Measurements from ENCODE around the gene CRMP1. TPM values are rescaled to one million over a fixed set of nuclear protein-coding genes. Genes with fewer than 3 reads are reported as not detected.

The CRMP1 gene
- total and polyA plus RNA-seq, 2 of the 8 experiments (the other 6 are each of a cell fraction or from before 2014, with no cell fraction given): 120 to 131 TPM

GRCh38 chr4:5787311-5787710 lies 105.6 kb downstream of the CRMP1 start:
- no peak overlapping the region for H2AFZ ChIP-seq (ENCODE audit: low read length)
- no peak overlapping the region for H3K4me2 ChIP-seq (ENCODE audit: insufficient read depth in 1 of 2, low read depth in 2 of 2, low read length in 2 of 2)
- no peaks in the 10 kb centered on the region for H3K79me2 ChIP-seq (ENCODE audit: control insufficient read depth in 1 of 2, insufficient read depth in 2 of 2, low read length in 2 of 2)
- H3K14ac ChIP-seq (ENCODE audit: insufficient read length): no peak overlapping the region
- H3K9me3 ChIP-seq (ENCODE audit: insufficient read depth in 2 of 2, low read depth in 1 of 2, low read length in 1 of 2): no peaks in the 10 kb centered on the region
- H2BK20ac ChIP-seq (ENCODE audit: low read length): no peak overlapping the region
- no peak overlapping the region for H4K8ac ChIP-seq (ENCODE audit: extremely low read depth, insufficient read depth, low read length)
- FAIRE-seq (no peak), DNase-seq (ENCODE audit: low read depth in 1 of 2, low spot score in 2 of 2) (peak in 1 of 2 experiments; percentile 22)
- peaks cover 0 to 2% (median 1%) of the 10 kb centered on the region in 4 experiments; a peak in 1 of 7 replicates for H3K4me1 ChIP-seq (replicated peaks in 1 of 4; ENCODE audit: control insufficient read depth in 3 of 4, insufficient read depth in 4 of 4, low read length in 3 of 4)
- H4K5ac ChIP-seq (ENCODE audit: insufficient read length, low read depth, low read length): no peak overlapping the region
- no peak overlapping the region for H3K9ac ChIP-seq (replicated peaks in 1 of 4; ENCODE audit: extremely low read depth in 1 of 4, low read depth in 3 of 4, low read length in 3 of 4)
- no peak overlapping the region for H3K18ac ChIP-seq (ENCODE audit: extremely low read depth, low read length)
- 90% methylated on average over 8 of the region's 8 CpGs; no CpG with 5 or more reads in 1 of the 2 experiments for WGBS, 2 experiments (ENCODE audit: extremely low coverage in 1 of 2, insufficient coverage in 1 of 2, insufficient read length in 1 of 2, insufficient replicate concordance in 2 of 2, low coverage in 1 of 2, low lambda C conversion rate in 2 of 2, missing lambda C conversion rate in 1 of 2)
- H4K91ac ChIP-seq (replicated peaks; ENCODE audit: insufficient read length, low read length): no peak overlapping the region
- POLR2A ChIA-PET (ENCODE audit: partially characterized antibody): no interaction called here
- no peak overlapping the region for H3K27ac ChIP-seq (ENCODE audit: low read depth, low read length)
- no peaks in the 10 kb centered on the region for H3K27me3 ChIP-seq (replicated peaks in 1 of 4; ENCODE audit: control insufficient read depth in 3 of 4, extremely low read depth in 1 of 4, insufficient read depth in 3 of 4, low read length in 3 of 4)
- H2BK15ac ChIP-seq (ENCODE audit: low read length): no peak overlapping the region
- no peak overlapping the region for H3K56ac ChIP-seq (replicated peaks; ENCODE audit: insufficient read length, low read depth, low read length)
- H3K4ac ChIP-seq (replicated peaks; ENCODE audit: insufficient read length, low read depth, low read length): no peak overlapping the region
- no peak overlapping the region for H3K23ac ChIP-seq (ENCODE audit: insufficient read length)
- peaks cover 0 to 4% (median 4%) of the 10 kb centered on the region in 4 experiments; a peak in 5 of 8 replicates for H3K36me3 ChIP-seq (ENCODE audit: control insufficient read depth in 2 of 4, insufficient read depth in 4 of 4, low read length in 3 of 4)
- peaks cover 0 to 5% of the 10 kb centered on the region in 2 experiments for H4K20me1 ChIP-seq (replicated peaks in 1 of 2; ENCODE audit: control insufficient read depth in 1 of 2, insufficient read depth in 2 of 2, low read length in 2 of 2)
- peaks cover 3% of the 10 kb centered on the region for H3K23me2 ChIP-seq (ENCODE audit: low read depth, low read length)
- no peak overlapping the region for H2BK5ac ChIP-seq (ENCODE audit: low read depth, low read length)
- CTCF ChIA-PET (ENCODE audit: partially characterized antibody): interaction anchor here (1.0 kb wide), 1 partner anchor 17 kb away, joined by 3 read pairs; no protein-coding TSS in a partner anchor
- no peaks in the 10 kb centered on the region for H3K79me1 ChIP-seq (ENCODE audit: low read depth, low read length)
- H3K4me3 ChIP-seq (ENCODE audit: extremely low read depth in 1 of 4, insufficient read depth in 2 of 4, low read depth in 3 of 4, low read length in 4 of 4): no peak overlapping the region
- H2AK5ac ChIP-seq (ENCODE audit: low read depth, low read length): no peak overlapping the region
- no peak overlapping the region for H2BK12ac ChIP-seq (ENCODE audit: low read depth, low read length)
- H2BK120ac ChIP-seq (replicated peaks; ENCODE audit: low read depth, low read length): no peak overlapping the region
- TF ChIP-seq NANOG (IDR thresholded peaks at IDR 0.05; ENCODE audit: insufficient read depth, low read depth, low read length, poor library complexity, severe bottlenecking) (no peak), POLR2AphosphoS5 (IDR thresholded peaks at IDR 0.05; ENCODE audit: low read depth, low read length) (no peak), ATF2 (IDR thresholded peaks at IDR 0.05; ENCODE audit: low read length) (no peak), CEBPB (IDR thresholded peaks at IDR 0.05; ENCODE audit: low read depth, low read length) (no peak), ASH2L (IDR thresholded peaks at IDR 0.05; ENCODE audit: low read length) (no peak), NRF1 (IDR thresholded peaks at IDR 0.05; ENCODE audit: low read depth, low read length) (no peak), KDM4A (IDR thresholded peaks at IDR 0.05; ENCODE audit: low read depth, low read length, severe bottlenecking) (no peak), SP4 (IDR thresholded peaks at IDR 0.05; ENCODE audit: low read length) (no peak), CTBP2 (IDR thresholded peaks at IDR 0.05; ENCODE audit: borderline replicate concordance, insufficient read depth, insufficient read length, low read length) (no peak), USF2 (IDR thresholded peaks at IDR 0.05; ENCODE audit: low read length) (no peak), EP300 (IDR thresholded peaks at IDR 0.05; ENCODE audit: borderline replicate concordance in 1 of 2, low read depth in 2 of 2, low read length in 2 of 2) (no peak)

Data from H1 (cell line).